ENCODE data around the gene CD44.

GRCh38 chr11:35165030-35165422 is 26.1 kb downstream of the CD44 start:
- TF ChIP-seq CTCF (IDR thresholded peaks at IDR 0.05; ENCODE audit: insufficient read depth, low read length, poor library complexity, severe bottlenecking) (no peak), EZH2phosphoT487 (conservative IDR thresholded peaks at IDR 0.05; ENCODE audit: low read length) (no peak)

Data from SU-DHL-6 (cell line).